Stomach (tissue), 19 donors: ENCODE data around the gene THTPA. TPM values are rescaled to one million over a fixed set of nuclear protein-coding genes. Genes with fewer than 3 reads are reported as not detected.

Experiments
- DNase-seq, 2 donors: peaks; one replicate each; pipeline versions ENCODE4 v3.0.0 to v3.0.0-alpha.2; 2013 to 2019
- H3K27ac ChIP-seq, 5 donors: fragments of 200-600 bp in 4 of 5; sonication (generic) in 4 of 5; one replicate each; pipeline ENCODE4 v1.5.1; 2013 to 2019; ENCODE audit warnings: mild to moderate bottlenecking in 1 of 5, moderate library complexity in 1 of 5
- H3K27me3 ChIP-seq, 3 donors: fragments of 200-600 bp; sonication (generic); one replicate each; pipeline ENCODE4 v1.5.1; 2017 to 2019; ENCODE audit warnings: mixed run types in 1 of 3
- H3K36me3 ChIP-seq, 4 donors: fragments of 200-600 bp; sonication (generic); 1 replicate in 3 of 4; 2 replicates in 1 of 4; pipeline ENCODE4 v1.5.1; 2016 to 2019
- H3K4me1 ChIP-seq, 4 donors: fragments of 200-600 bp; sonication (generic); one replicate each; pipeline ENCODE4 v1.5.1; 2016 to 2019
- H3K4me3 ChIP-seq, 4 donors: fragments of 200-600 bp; sonication (generic) in 3 of 4; one replicate each; pipeline ENCODE4 v1.5.1; 2016 to 2019; ENCODE audit warnings: mild to moderate bottlenecking in 1 of 4
- H3K9me3 ChIP-seq, 4 donors: fragments of 200-600 bp; sonication (generic); one replicate each; pipeline ENCODE4 v1.5.1; 2016 to 2019
- CTCF ChIP-seq, 7 experiments: fragments of 450-650 bp in 4 of 7; fragments of 200-600 bp in 3 of 7; sonication (generic) in 3 of 7; IDR thresholded peaks; one replicate each; pipeline ENCODE4 v1.5.1; 2016 to 2019; ENCODE audit warnings: antibody characterized with exemption in 7 of 7, control low read depth in 2 of 7, mild to moderate bottlenecking in 1 of 7
- EP300 ChIP-seq: sonication (generic); formaldehyde crosslinking; IDR thresholded peaks from one replicate; pipeline ENCODE4 v1.6.1; 2017; ENCODE audit warnings: antibody characterized with exemption
- POLR2A ChIP-seq, 4 donors: fragments of 450-650 bp; IDR thresholded peaks; one replicate each; pipeline ENCODE4 v1.6.1; 2016; ENCODE audit warnings: antibody characterized with exemption in 4 of 4, control low read depth in 2 of 4, mild to moderate bottlenecking in 1 of 4, moderate library complexity in 1 of 4
- POLR2AphosphoS5 ChIP-seq, 3 donors: sonication (generic); formaldehyde crosslinking; IDR thresholded peaks; one replicate each; pipeline ENCODE4 v1.6.1; 2016; ENCODE audit warnings: antibody characterized with exemption in 3 of 3
- WGBS, 5 donors: extraction: QIAGEN DNeasy Blood & Tissue Kit in 3 of 5; methylation state at CpG; one replicate each; pipeline versions ENCODE4 v1.1.5 to v1.1.7; 2013 to 2018; 5-methylcytosine and 5-hydroxymethylcytosine counted together
- intact Hi-C: fragments of 100-400 bp; cut with DNase I; formaldehyde crosslinking; loops from one replicate; pipeline ENCODE4 v1.15.1; 2023; ENCODE audit warnings: low total_unique reads
- long read RNA-seq, 10 donors: transcript quantifications; one replicate each; lab custom pipeline, GENCODE V29; 2026
- polyA plus RNA-seq, 3 donors: library from polyadenylated mRNA; stranded (reverse); fragments of 200-250 nt; gene quantifications; one replicate each; pipeline ENCODE4 v1.2.3, GENCODE V29; 2013
- total RNA-seq, 5 donors: library from RNA; depleted of rRNA; stranded (reverse); fragments of >200 nt; gene quantifications; one replicate each; pipeline versions ENCODE4 v1.1.0 to v1.2.3, GENCODE V29; 2014 to 2016
- donor health status: healthy with polysubstance abuse.
- donor health status: Bipolar disorder and iron deficiency.
- donor health status: healthy.

The THTPA gene
- 100 to 1,000 TPM in 1 of 5 donors, 10 to 100 TPM in 3, 1 to 10 TPM in 1; 8.5 to 170 (median 20.6) TPM for total RNA-seq
- 10 to 100 TPM in 2 of 3 donors, 1 to 10 TPM in 1; 8.6 to 16.7 (median 15.9) TPM for polyA plus RNA-seq
- long read RNA-seq, donor 1, partial matches to known transcripts: 0 of 2 reads
- long read RNA-seq, donor 1, other reads (novel, unspliced or antisense): 0 of 2 reads
- long read RNA-seq, donor 2, partial matches to known transcripts: 0 of 3 reads
- long read RNA-seq, donor 2, other reads (novel, unspliced or antisense): 0 of 3 reads
- long read RNA-seq, donor 3, partial matches to known transcripts: 0 of 2 reads
- long read RNA-seq, donor 3, other reads (novel, unspliced or antisense): 0 of 2 reads
- long read RNA-seq, donor 4: 0 reads
- long read RNA-seq, donor 5, partial matches to known transcripts: 0 of 7 reads
- long read RNA-seq, donor 5, other reads (novel, unspliced or antisense): 0 of 7 reads
- long read RNA-seq, donor 6, transcript THTPA-205 (2 exons, 571 nt): major isoform, 5 of 9 reads
- long read RNA-seq, donor 6, partial matches to known transcripts: 0 of 9 reads
- long read RNA-seq, donor 6, other reads (novel, unspliced or antisense): 0 of 9 reads
- long read RNA-seq, donor 7, transcript THTPA-205 (2 exons, 571 nt): major isoform, 5 of 10 reads
- long read RNA-seq, donor 7, partial matches to known transcripts: 0 of 10 reads
- long read RNA-seq, donor 7, other reads (novel, unspliced or antisense): 0 of 10 reads
- long read RNA-seq, donor 8, partial matches to known transcripts: 0 of 4 reads
- long read RNA-seq, donor 8, other reads (novel, unspliced or antisense): 0 of 4 reads
- long read RNA-seq, donor 9, partial matches to known transcripts: 0 of 2 reads
- long read RNA-seq, donor 9, other reads (novel, unspliced or antisense): 0 of 2 reads
- long read RNA-seq, donor 10, partial matches to known transcripts: 0 of 2 reads
- long read RNA-seq, donor 10, other reads (novel, unspliced or antisense): 0 of 2 reads

- TF ChIP-seq CTCF (IDR thresholded peaks at IDR 0.05) (no peak), POLR2AphosphoS5 (IDR thresholded peaks at IDR 0.05) (peak in 2 of 3 donors; percentile 68 to 88), POLR2A (IDR thresholded peaks at IDR 0.05) (peak in 1 of 4 donors; percentile 21)
These were observed at the start of gene THTPA for GRCh38 chr14:23555882-23556699. THTPA (plus strand) TSS chr14:23556271; CDS start chr14:23556758, 487 bp downstream.

GRCh38 chr14:23512156-23512555, 43.9 kb upstream of the THTPA start:
- no peaks in the 10 kb centered on the region for H3K9me3 ChIP-seq
- 40 to 59% (median 56%) methylated on average over 13 of the region's 13 CpGs for WGBS, 5 donors
- DNase-seq: peak in 1 of 2 donors; percentile 43
- H3K4me3 ChIP-seq: peak overlapping the region in 3 of 4 donors; percentile 17 to 25 (median 22)
- H3K27me3 ChIP-seq: no peaks in the 10 kb centered on the region
- peaks cover 0 to 8% (median 2%) of the 10 kb centered on the region in 4 donors for H3K4me1 ChIP-seq
- intact Hi-C loops: no loop called here
- TF ChIP-seq POLR2A (IDR thresholded peaks at IDR 0.05) (no peak), POLR2AphosphoS5 (IDR thresholded peaks at IDR 0.05) (no peak), EP300 (no peak), CTCF (IDR thresholded peaks at IDR 0.05) (no peak)
- no peaks in the 10 kb centered on the region for H3K36me3 ChIP-seq
- no peak overlapping the region for H3K27ac ChIP-seq

More at GRCh38 chr14:23555882-23556699, at the start of gene THTPA:
- no peaks in the 10 kb centered on the region for H3K9me3 ChIP-seq
- peak within 1 kb of the TSS; percentile 59 to 92 (median 84) for H3K4me3 ChIP-seq
- H3K27me3 ChIP-seq: no peaks in the 10 kb centered on the region
- intact Hi-C loops: no loop called here
- peaks cover 17 to 31% (median 30%) of the 10 kb centered on the region in 4 donors for H3K36me3 ChIP-seq
- WGBS, 5 donors: 0 to 2% (median 1%) methylated on average over 19 to 54 of the region's 54 CpGs
- H3K27ac ChIP-seq: peak within 1 kb of the TSS; percentile 95 to 99 (median 98)
- H3K4me1 ChIP-seq: peaks cover 18 to 45% (median 41%) of the 10 kb centered on the region in 4 donors
- DNase-seq: peak; percentile 94 to 97

- Histone ChIP-seq H3K4me1 (peaks cover 0 to 8% (median 2%) of the 10 kb centered on the region in 4 donors), H3K27ac (no peak overlapping the region), H3K27me3 (no peaks in the 10 kb centered on the region), H3K36me3 (no peaks in the 10 kb centered on the region), H3K4me3 (no peak overlapping the region), H3K9me3 (no peaks in the 10 kb centered on the region)
- peak in 1 of 2 donors; percentile 73 for DNase-seq
- intact Hi-C loops: no loop called here
- TF ChIP-seq POLR2A (IDR thresholded peaks at IDR 0.05): no peak
- 78 to 94% (median 86%) methylated on average over 19 to 25 of the region's 25 CpGs for WGBS, 5 donors
These were observed 42.9 kb upstream of the THTPA start for GRCh38 chr14:23513005-23513817.
